Melanocyte of skin (primary cell): ENCODE measurements around the gene SLFN5. TPM values are rescaled to one million over a fixed set of nuclear protein-coding genes. Genes with fewer than 3 reads are reported as not detected.

ENCODE experiments used
- total RNA-seq, 2 donors: library from RNA; depleted of rRNA; stranded (reverse); fragments of >200 nt; gene quantifications; 2 replicates each; pipeline ENCODE4 v1.2.3, GENCODE V29; 2012

SLFN5 gene
- total RNA-seq, result 100 to 1,000 TPM in 1 of 2 donors, 10 to 100 TPM in 1; 61.9 to 125 TPM

GRCh38 chr17:35242805-35243560 is at the start of gene SLFN5:
SLFN5 (plus strand) TSS chr17:35243072; CDS start chr17:35258691, 15,619 bp downstream.

DNA sequence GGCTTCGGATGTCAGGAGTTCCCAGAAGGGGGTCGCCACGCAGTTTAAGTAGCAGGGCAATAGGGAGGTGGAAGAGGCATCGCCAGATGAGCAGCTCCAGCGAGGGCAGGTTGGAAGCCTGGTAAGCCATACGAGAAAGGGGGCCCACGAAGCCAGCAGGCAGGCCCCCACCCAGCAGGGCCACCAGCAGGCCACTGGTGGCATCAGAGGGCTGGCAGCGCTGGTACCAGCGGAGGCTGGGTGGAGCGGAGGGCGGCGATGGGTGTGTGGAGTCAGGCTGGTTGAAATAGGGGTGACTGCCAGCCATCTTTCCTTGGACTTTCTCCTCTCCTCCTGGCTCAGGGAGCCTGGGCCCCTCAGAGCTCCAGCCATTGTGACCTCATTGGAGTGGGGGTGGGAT is 48.9 kb upstream of the SLFN5 start, which contains the start of gene SLC35G3:
Gene SLC35G3, minus strand, starts transcription at position 393 of the 400 bp plus-strand sequence. Its CDS starts 86 bp downstream, at position 307.

Other genes with a start within 250 kb of the SLFN5 start
- 1 to 10 TPM; 10.0 TPM for gene RFFL, start 179.4 kb upstream of the SLFN5 start, total RNA-seq
- gene RAD51D, start 123.2 kb upstream of the SLFN5 start, total RNA-seq, result 1 to 10 TPM; 9.6 to 9.7 TPM
- gene FNDC8, start 121.5 kb upstream of the SLFN5 start, total RNA-seq, result not detected
- gene NLE1, start 100.8 kb upstream of the SLFN5 start, total RNA-seq, result 10 to 100 TPM in 1 of 2 donors, 1 to 10 TPM in 1; 10.0 to 20.0 TPM
- not detected for gene UNC45B, start 95.3 kb upstream of the SLFN5 start, total RNA-seq
- gene SLC35G3, start 48.7 kb upstream of the SLFN5 start, total RNA-seq, result not detected
- 10 to 100 TPM; 25.1 to 51.3 TPM for gene SLFN11, start 130.5 kb downstream of the SLFN5 start, total RNA-seq
- 10 to 100 TPM; 17.6 to 29.0 TPM for gene SLFN12, start 189.4 kb downstream of the SLFN5 start, total RNA-seq
- gene SLFN13, start 205.7 kb downstream of the SLFN5 start, total RNA-seq, result 1 to 10 TPM in 1 of 2 donors, under 1 TPM in 1; 0.69 to 5.3 TPM